Measurements from ENCODE around the gene NEO1.

Gene NEO1

GRCh38 chr15:73051807-73052652, at the start of gene NEO1:
TSS of gene NEO1 (plus strand) at chr15:73052463. CDS start at chr15:73052676, 213 bp downstream.
- CTCF ChIA-PET = no interaction called here
- TF ChIP-seq CTCF (IDR thresholded peaks at IDR 0.05; ENCODE audit: control extremely low read depth, extremely low read depth, low read depth, missing control alignments) = no peak
- POLR2A ChIA-PET = no interaction called here
- peak; percentile 71 for DNase-seq (ENCODE audit: extremely low spot score)

GRCh38 chr15:73004462-73004861, 47.8 kb upstream of the NEO1 start:
- ChIA-PET POLR2A (no interaction called here), CTCF (interaction anchor here (1.0 kb wide), 1 partner anchor 11 kb away, joined by 3 read pairs; no protein-coding TSS in a partner anchor)
- no peak for TF ChIP-seq CTCF (IDR thresholded peaks at IDR 0.05; ENCODE audit: control extremely low read depth, extremely low read depth, low read depth, missing control alignments)
- DNase-seq (ENCODE audit: extremely low spot score) = no peak

- no peak for TF ChIP-seq CTCF (IDR thresholded peaks at IDR 0.05; ENCODE audit: control extremely low read depth, extremely low read depth, low read depth, missing control alignments)
- no peak for DNase-seq (ENCODE audit: extremely low spot score)
- ChIA-PET CTCF (no interaction called here), POLR2A (no interaction called here)
Observed at GRCh38 chr15:73005032-73005431, 47.2 kb upstream of the NEO1 start.

- CTCF ChIA-PET = no interaction called here
- POLR2A ChIA-PET = no interaction called here
- no peak for TF ChIP-seq CTCF (IDR thresholded peaks at IDR 0.05; ENCODE audit: control extremely low read depth, extremely low read depth, low read depth, missing control alignments)
- DNase-seq (ENCODE audit: extremely low spot score) = no peak
Observed at GRCh38 chr15:73005446-73005845, 46.8 kb upstream of the NEO1 start.

GRCh38 chr15:73006523-73006922, 45.7 kb upstream of the NEO1 start:
- no peak for TF ChIP-seq CTCF (IDR thresholded peaks at IDR 0.05; ENCODE audit: control extremely low read depth, extremely low read depth, low read depth, missing control alignments)
- DNase-seq (ENCODE audit: extremely low spot score) = no peak
- ChIA-PET CTCF (no interaction called here), POLR2A (no interaction called here)

GRCh38 chr15:73009066-73010056, 42.9 kb upstream of the NEO1 start:
- CTCF ChIA-PET = interaction anchor here (1.4 kb wide), 1 partner anchor 9 kb away, joined by 4 read pairs; no protein-coding TSS in a partner anchor
- POLR2A ChIA-PET = no interaction called here
- TF ChIP-seq CTCF (IDR thresholded peaks at IDR 0.05; ENCODE audit: control extremely low read depth, extremely low read depth, low read depth, missing control alignments) = no peak
- no peak for DNase-seq (ENCODE audit: extremely low spot score)
